Activated gamma-delta T cell (primary cell): ENCODE results near the gene TOGARAM1.

ENCODE experiments used
- DNase-seq: peaks from one replicate; lab custom pipeline; 2025; lab: John Stamatoyannopoulos, UW

The TOGARAM1 gene

DNA sequence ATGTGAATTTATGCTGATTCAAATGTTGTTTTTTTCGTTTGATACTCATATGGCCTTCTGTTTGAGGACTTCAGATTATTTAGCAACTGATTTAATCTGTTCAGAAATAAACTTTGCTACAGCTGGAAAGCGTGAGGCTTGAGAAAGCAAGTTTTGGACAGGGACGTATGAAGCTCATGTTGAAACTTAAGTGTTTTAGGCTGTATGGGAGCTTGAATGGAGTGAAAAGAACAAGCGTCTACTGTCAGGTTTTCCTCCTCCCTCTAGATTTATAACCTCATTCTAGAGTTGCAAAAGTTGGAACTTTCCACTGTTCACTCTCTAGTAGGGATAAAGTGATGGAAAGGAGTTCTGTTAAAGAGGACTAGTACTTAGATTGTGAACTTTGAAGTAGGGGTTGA is 123.0 kb downstream of the TOGARAM1 start:
- no peak for DNase-seq

DNA sequence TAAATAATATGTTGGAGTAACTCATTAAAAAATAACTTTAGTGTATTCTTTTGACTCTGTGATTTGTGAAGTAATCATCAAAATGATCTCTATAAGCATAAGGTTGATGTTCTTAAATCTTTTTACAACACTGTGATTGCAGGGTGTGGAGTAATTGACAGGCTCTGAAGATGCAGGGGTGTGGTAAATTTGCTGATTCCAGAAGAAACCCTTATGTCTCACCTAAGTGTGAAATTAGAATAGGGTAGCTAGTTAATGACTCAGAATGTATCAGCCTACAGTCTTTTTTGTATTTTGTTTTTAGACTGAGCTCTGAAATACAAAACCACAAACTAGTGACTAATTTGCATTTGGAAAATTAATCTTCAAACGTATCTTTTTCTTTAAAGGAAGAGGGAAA is 127.8 kb downstream of the TOGARAM1 start:
- DNase-seq, result no peak

DNA sequence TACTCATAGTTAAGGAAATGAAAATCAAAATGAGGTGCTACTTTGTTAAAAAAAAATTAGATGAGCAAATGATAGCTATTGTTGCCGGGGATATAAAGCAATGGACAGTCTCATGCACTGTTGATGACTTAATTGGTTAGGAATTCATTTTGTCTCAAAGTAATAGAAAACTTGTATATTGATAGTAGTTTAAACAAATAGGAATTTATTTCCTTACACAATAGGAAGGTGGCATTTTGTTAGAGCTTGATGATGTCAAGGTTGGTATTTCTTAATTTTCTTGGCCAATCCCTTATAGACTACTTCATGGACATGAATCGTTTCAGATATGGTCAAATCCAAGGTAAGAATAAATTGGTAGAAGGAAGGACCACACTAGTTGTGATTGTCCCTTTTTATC is 129.7 kb downstream of the TOGARAM1 start:
- DNase-seq, result no peak

DNA sequence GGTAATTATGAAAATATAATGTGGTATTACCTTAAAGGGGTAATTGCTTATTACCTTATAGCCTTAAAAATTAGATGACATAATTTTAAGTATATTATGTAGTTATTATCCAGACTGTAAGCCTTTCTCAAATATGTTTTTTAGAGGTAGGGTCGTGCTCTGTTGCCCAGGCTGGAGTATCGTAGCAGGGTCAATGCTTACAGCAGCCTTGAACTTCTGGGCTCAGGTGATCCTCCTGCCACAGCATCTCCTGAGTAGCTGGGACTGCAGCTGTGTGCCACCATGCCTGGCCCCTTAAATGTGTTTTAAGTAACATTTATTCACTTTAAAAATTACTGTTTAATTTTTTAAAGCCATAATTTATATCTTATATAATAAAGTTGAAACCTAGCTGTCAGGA is 132.3 kb downstream of the TOGARAM1 start:
- DNase-seq, result no peak

DNA sequence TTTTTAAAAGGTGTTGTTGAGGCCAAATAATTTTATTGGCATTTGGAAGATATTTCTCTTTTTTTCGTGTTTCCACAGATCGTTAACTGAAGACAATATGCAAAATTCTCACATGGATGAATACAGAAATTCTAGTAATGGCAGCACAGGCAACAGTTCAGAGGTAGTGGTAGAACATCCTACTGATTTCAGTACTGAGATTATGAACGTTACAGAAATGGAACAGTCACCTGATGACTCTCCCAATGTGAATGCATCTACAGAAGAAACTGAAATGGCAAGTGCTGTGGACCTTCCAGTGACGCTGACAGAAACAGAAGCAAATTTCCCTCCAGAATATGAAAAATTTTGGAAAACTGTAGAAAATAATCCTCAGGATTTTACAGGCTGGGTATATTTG is 133.2 kb downstream of the TOGARAM1 start:
- no peak for DNase-seq

DNA sequence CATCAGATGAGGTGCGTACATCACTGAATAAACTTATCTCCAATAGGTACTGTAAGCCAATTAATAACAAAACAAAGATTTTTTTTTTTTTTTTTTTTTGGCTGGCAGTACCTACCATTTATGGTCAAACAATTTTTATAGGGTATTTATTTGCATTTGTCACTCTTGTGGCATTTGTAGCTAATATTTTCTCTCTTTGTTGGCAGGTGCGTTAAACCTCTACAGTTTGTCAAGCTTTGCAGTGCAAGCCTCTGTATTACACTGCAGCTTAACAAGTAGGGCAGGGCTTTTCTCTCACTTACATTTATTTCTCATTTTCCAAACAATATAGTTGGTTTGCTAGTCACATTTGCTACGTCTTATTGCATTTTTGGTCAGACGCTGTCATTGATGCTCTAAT is 134.2 kb downstream of the TOGARAM1 start:
- no peak for DNase-seq

DNA sequence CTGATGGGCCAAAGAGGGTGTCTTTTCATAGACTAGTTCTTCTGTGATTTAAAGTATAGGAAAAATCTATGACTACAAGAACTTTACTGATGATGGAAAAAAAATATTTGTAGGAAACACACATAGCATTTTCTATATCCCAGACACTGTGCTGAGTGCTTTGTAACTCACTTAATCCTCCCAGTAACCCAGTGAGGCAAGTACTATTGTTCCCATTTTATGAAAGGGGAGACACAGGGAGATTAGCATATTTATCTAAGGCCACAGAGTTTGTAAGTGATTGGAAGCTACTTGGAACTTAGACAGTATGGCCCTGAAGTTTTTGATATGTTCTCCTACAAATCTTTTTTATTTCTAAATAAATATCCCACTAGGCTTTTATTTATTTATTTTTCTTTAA is 141.8 kb downstream of the TOGARAM1 start:
- no peak for DNase-seq

DNA sequence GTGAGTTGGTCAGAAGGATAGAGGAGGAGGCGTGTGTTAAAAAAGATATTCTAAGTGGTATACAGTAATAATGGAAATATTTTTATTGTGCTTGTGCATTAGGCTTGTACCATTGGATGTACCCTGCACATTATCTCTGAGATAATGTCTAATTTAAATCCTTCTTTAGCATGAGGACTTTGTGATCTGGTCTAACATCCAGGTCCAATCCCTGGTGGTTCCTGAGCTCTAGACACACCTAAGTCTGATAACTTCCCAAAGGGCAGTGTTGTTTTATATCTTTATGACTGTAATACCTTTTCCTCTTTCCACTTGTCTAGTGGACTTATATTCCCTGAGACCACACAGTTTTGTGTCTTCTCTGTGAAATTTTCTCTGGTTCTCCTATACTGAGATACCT is 142.6 kb downstream of the TOGARAM1 start:
- no peak for DNase-seq

DNA sequence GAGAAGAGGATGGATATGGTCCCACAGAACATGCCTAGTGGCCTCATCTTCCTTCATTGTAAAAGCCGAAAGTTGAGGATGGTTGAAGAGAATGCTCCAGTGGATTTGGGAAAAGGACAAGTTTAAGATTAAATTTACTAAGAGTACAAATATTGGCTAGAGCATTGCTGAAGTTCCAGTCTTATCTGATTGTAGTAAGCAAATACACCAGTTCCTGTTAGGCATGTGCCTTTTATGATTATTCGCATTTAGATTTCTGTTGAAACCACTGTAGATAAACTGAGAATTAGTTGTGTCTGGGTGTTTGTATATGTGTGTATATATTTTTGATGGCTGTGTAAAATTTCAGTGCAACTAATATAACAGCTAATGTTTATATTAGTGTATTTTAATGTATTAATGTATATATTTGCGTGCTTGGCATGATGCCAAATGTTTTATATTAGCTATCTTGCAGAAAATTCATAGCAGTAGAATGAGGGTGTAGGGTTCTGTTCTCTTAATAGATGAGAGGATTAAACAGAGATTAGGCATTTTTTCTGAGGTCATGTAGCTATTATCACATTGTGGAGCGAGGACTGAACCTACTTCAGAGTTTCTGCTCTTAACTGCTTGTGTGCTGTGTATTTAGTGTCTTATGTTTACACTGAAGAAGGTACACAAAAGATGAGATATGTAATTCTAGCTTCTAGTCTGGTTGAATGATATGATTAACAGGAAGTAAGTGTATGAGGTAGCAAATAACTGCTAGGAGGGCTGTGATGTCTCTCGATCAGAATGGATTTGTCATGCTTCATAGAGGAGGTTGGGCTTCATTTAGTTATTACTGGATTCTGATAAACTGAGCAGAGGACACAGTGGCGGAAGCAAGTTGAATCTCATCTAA is 151.1 kb downstream of the TOGARAM1 start:
- no peak for DNase-seq

DNA sequence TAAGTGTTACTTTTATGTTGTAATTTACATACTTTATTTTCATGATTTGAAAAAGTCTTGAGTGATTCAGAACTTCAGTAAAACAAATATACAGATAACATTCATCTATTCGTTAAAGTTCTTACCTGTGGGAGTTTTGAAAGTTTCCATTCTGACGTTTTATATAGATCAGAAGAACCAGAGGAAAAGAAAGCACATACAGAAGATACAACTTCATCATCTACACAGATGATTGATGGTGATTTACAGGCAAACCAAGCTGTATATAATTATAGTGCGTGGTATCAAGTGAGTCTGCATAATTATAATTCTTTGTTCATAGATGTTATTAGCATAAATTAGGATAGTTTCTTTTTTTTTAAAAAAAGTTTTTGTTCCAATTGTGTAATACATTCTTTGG is 152.3 kb downstream of the TOGARAM1 start:
- no peak for DNase-seq

DNA sequence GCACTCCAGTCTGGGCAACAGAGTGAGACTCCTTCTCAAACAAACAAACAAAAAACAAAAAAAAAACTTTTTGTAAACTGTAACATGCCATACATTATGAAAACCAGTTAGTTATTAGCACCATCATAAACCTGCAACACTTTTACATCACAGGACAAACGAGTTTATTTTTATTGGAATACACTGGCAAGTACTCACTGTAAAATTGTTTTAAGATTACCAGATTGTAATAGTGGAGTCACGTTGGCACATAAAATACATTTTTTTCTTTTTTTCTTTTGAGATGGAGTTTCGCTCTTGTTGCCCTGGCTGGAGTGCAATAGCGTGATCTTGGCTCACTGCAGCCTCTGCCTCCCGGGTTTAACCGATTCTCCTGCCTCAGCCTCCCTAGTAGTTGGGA is 156.6 kb downstream of the TOGARAM1 start:
- no peak for DNase-seq

DNA sequence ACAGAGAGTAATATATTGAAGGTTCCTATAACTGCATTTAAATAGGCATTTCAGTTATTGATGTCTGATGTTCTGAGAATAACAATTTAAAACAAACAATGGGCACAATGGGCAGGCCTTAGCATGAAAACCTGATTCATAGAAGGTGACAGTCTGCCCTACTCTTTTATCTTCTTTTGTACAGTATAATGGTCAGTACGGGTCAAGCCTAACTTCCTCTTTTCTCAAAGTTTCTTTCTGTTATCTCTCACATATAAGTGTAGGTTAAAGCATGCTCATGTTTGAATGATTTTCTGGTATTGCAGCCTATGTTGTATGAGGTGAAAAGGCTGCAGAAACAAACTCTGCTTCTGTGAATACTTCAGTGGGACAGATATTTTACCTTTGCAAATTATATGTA is 158.1 kb downstream of the TOGARAM1 start:
- no peak for DNase-seq

DNA sequence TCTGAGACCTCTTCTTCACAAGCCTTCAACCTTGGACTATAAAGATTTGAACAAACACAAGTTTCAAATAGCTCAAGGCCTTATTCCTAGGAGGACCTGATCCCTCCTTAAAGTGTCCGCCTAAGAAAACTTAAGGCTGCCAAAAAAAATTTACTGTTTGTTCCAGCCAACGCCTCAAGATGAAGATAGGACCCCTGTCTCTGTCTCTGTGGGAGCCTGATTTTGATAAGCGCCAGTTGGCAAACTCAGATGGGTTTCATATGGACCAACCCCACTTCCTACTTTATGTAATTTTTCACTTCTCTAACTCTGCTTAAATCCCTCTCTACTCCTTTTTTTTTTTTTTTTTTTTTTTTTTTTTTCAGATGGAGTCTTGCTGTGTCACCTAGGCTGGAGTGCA is 161.3 kb downstream of the TOGARAM1 start:
- no peak for DNase-seq
